Thymus (tissue), 11 donors: ENCODE measurements around the gene ACYP2. TPM values are rescaled to one million over a fixed set of nuclear protein-coding genes. Genes with fewer than 3 reads are reported as not detected.
"Not testable (repeated sequence)": the region's sequence is repeated elsewhere in the genome, so short reads cannot be mapped to it uniquely, and the experiment has no call there.

Experiments used
- DNase-seq, 9 donors: peaks; one replicate each; pipeline ENCODE4 v3.0.0-alpha.2; 2013; ENCODE audit warnings: low spot score in 9 of 9, low read depth in 6 of 9, missing footprints in 1 of 9
- H3K27ac ChIP-seq, 2 donors: one replicate each; pipeline ENCODE4 v1.5.1; 2013; ENCODE audit warnings: control low read depth in 1 of 2, low read depth in 1 of 2, low read length in 1 of 2, mild to moderate bottlenecking in 1 of 2, moderate library complexity in 1 of 2
- H3K27me3 ChIP-seq, 2 donors: one replicate each; pipeline ENCODE4 v1.5.1; 2013; ENCODE audit warnings: low read length in 1 of 2; ENCODE audit not compliant: control insufficient read depth in 2 of 2, insufficient read depth in 1 of 2
- H3K36me3 ChIP-seq, 2 donors: one replicate each; pipeline ENCODE4 v1.5.1; 2013; ENCODE audit warnings: low read length in 1 of 2, mild to moderate bottlenecking in 1 of 2, moderate library complexity in 1 of 2; ENCODE audit not compliant: control insufficient read depth in 2 of 2, insufficient read depth in 2 of 2
- H3K4me1 ChIP-seq, 2 donors: one replicate each; pipeline ENCODE4 v1.5.1; 2013; ENCODE audit warnings: low read length in 2 of 2; ENCODE audit not compliant: control insufficient read depth in 2 of 2, insufficient read depth in 2 of 2
- H3K4me3 ChIP-seq, 2 donors: one replicate each; pipeline ENCODE4 v1.5.1; 2013; ENCODE audit warnings: low read length in 2 of 2, control low read depth in 1 of 2, mild to moderate bottlenecking in 1 of 2
- H3K9me3 ChIP-seq, 2 donors: one replicate each; pipeline ENCODE4 v1.5.1; 2013; ENCODE audit warnings: low read length in 1 of 2, mild to moderate bottlenecking in 1 of 2; ENCODE audit not compliant: control insufficient read depth in 2 of 2, insufficient read depth in 1 of 2
- WGBS: extraction: QIAGEN DNeasy Blood & Tissue Kit; methylation state at CpG from one replicate; pipeline ENCODE4 v1.1.7; 2013; 5-methylcytosine and 5-hydroxymethylcytosine counted together
- polyA plus RNA-seq: library from polyadenylated mRNA; stranded (reverse); fragments of 200-250 nt; gene quantifications from one replicate; pipeline ENCODE4 v1.2.3, GENCODE V29; 2013
- total RNA-seq: library from RNA; stranded (reverse); fragments of 120-200 nt; gene quantifications from one replicate; pipeline ENCODE4 v1.2.4, GENCODE V29; 2013
- donor health status: healthy.

The ACYP2 gene
- total and polyA plus RNA-seq, 2 donors: 9.6 to 32.6 TPM

DNA sequence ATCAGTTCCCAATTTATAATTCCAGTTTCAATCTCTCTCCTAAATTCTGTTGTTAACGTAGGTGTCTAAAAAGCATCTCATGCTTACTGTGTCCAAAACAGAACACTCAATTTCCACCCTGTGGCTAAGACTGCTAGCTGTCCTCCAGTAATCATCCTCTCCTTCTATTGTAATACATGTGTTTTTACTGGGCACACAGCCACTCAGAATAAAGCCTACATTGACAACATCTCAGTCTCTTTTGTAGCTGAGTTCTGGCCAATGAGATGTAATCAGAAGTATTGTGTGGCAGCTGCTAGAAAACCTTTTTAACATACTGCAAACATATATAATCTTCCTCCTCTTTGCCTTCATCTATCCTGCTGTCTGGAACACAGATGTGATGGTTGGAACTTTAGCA is 170.0 kb downstream of the ACYP2 start:
- H3K36me3 ChIP-seq: no peaks in the 10 kb centered on the region
- no peak for DNase-seq
- H3K27ac ChIP-seq: no peak overlapping the region
- H3K27me3 ChIP-seq: no peaks in the 10 kb centered on the region
- no peaks in the 10 kb centered on the region for H3K4me1 ChIP-seq
- H3K4me3 ChIP-seq: no peak overlapping the region
- peaks cover 0 to under 1% of the 10 kb centered on the region in 2 donors for H3K9me3 ChIP-seq
- 97% methylated on average over 1 of the region's 1 CpG for WGBS

DNA sequence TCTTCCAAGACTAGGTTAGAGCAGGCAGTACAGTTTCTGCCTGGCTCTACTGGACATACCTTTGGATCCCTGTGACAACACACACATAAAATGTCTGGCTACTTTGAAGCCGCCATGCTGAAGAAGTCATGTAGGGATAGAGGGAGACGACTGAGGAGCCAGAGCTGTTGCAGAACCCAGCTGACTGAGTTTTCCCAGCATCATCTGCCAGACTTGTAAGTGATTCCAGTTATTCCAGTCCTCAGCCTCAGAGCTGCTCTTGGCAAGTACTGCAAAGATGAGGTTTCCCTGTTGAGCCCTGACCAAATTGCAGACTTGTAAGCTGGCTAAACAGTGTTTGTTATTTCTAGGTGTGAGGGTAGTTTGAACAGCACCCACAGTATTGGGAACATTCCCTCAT is 172.1 kb downstream of the ACYP2 start:
- 97% methylated on average over 2 of the region's 2 CpGs for WGBS

DNA sequence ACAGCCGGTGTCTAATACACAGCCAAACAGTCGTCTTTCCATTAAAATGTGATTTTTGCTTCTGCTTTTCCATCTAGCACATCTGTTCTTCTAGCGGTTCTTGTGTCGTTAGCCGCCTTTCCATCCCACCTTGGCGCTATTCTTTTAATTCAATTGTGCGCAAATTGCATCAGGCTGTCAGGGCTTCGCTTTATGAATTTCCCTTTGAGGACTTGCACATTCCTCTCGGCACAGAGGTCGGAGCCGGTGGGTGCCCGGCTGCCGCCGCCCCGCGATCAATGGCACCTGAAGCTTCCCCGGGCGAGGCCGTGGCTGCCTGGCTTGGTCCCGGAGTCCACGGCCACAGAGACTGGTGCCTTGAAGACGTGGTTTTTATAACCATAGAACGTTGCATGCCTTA is 174.5 kb downstream of the ACYP2 start:
- Histone ChIP-seq H3K27ac (no peak overlapping the region), H3K36me3 (no peaks in the 10 kb centered on the region), H3K27me3 (no peaks in the 10 kb centered on the region), H3K4me1 (no peaks in the 10 kb centered on the region), H3K4me3 (no peak overlapping the region), H3K9me3 (peaks cover 0 to 1% of the 10 kb centered on the region in 2 donors)
- no peak for DNase-seq
- 90% methylated on average over 23 of the region's 23 CpGs for WGBS

More for the DNA sequence above, 172.1 kb downstream of the ACYP2 start:
- H3K9me3 ChIP-seq: peaks cover 0 to 1% of the 10 kb centered on the region in 2 donors
- no peak overlapping the region for H3K27ac ChIP-seq
- H3K4me3 ChIP-seq: no peak overlapping the region
- DNase-seq: no peak
- H3K36me3 ChIP-seq: no peaks in the 10 kb centered on the region
- no peaks in the 10 kb centered on the region for H3K4me1 ChIP-seq
- H3K27me3 ChIP-seq: no peaks in the 10 kb centered on the region

DNA sequence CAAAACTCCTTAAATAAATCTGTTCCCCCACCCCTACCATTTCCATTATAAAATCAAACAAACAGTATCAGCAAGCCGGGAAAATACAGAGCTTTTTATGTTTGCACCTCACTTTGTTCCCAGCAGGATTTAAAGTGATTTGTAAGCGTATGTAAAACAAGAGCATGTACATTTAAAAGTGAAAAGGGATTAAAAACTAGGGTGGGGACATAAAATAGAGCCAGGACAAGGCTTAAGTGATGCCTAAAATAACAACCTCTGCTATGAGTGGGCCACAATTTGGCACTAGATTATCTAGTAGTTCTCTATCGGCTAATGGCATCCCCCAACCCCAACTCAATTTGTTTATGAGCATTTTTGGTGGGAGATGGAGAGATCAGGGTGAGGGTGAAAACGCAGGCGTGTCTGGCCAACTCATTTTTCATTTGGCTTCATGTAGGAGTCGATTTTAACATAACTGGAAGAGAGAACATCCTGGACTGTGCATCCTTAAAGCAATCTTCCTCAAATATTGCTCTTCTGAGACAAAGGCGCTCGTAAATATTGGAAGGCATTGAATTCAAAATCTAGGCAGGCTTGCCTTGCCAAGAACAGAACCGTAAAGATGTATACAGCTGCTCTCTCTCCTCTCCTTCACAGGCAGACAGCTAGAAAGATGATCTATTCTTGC is 175.1 kb downstream of the ACYP2 start:
- no peaks in the 10 kb centered on the region for H3K36me3 ChIP-seq
- peaks cover 0 to 1% of the 10 kb centered on the region in 2 donors for H3K9me3 ChIP-seq
- 93% methylated on average over 9 of the region's 9 CpGs for WGBS
- H3K4me3 ChIP-seq: no peak overlapping the region
- no peak for DNase-seq
- no peaks in the 10 kb centered on the region for H3K4me1 ChIP-seq
- no peaks in the 10 kb centered on the region for H3K27me3 ChIP-seq
- no peak overlapping the region for H3K27ac ChIP-seq

DNA sequence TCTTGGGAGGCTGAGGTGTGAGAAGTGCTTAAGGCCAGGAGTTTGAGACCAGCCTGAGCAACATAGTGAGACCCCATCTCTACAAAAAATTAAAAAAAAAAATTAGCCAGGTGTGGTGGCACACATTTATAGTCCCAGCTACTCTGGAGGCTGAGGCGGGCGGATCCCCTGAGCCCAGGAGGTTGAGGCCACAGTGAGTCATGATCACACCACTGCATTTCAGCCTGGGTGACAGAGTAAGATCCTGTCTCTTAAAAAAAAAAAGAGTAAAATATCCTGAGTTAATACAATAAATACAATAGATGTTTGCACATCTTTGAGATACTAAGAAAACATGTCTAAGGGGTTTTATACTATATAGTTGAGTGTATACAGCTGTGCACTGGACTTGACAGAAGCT is 179.2 kb downstream of the ACYP2 start:
- not testable (repeated sequence) for H3K4me3 ChIP-seq, H3K27me3 ChIP-seq, H3K27ac ChIP-seq, H3K4me1 ChIP-seq, DNase-seq, H3K9me3 ChIP-seq, H3K36me3 ChIP-seq
- 98% methylated on average over 2 of the region's 2 CpGs for WGBS

DNA sequence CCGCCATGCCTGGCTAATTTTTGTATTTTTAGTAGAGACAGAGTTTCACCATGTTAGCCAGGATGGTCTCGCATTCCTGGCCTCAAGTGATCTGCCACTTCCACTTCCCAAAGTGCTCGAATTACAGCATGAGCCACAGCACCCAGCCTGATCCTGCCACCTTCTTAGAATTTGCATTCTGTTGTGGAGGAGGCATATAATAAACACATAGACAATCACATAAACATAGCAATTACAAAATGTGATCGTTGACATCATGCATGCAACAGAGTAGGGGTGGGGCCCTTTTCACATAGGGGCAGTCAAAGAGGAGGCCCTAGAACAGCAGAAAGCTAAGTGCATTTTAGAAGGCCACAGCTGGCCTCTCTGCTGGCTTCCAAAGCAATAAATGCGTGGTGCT is 180.5 kb downstream of the ACYP2 start:
- H3K27me3 ChIP-seq: no peaks in the 10 kb centered on the region
- DNase-seq: no peak
- 94% methylated on average over 5 of the region's 5 CpGs for WGBS
- H3K27ac ChIP-seq: no peak overlapping the region
- H3K4me1 ChIP-seq: no peaks in the 10 kb centered on the region
- H3K36me3 ChIP-seq: no peaks in the 10 kb centered on the region
- H3K4me3 ChIP-seq: no peak overlapping the region
- no peaks in the 10 kb centered on the region for H3K9me3 ChIP-seq

DNA sequence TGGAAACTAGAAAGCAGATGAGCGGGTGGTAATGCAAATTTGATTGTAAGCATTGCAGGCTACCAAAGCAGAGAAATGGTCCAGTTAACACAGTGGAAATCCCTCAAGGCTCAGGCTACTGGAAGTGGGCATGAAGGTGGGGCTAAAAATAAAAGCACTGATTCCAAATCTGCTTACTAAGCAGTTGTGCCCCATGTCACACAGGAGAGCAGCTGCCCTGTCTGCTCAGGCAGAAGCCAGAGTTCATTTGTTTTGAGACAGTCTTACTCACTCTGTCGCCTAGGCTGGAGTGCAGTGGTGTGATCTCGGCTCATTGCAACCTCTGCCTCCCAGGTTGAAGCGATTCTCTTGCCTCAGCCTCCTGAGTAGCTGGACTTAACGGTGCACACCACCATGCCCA is 183.1 kb downstream of the ACYP2 start:
- Histone ChIP-seq H3K27ac (no peak overlapping the region), H3K9me3 (no peaks in the 10 kb centered on the region), H3K36me3 (no peaks in the 10 kb centered on the region), H3K4me1 (no peaks in the 10 kb centered on the region), H3K27me3 (no peaks in the 10 kb centered on the region), H3K4me3 (no peak overlapping the region)
- no peak for DNase-seq
- WGBS: 97% methylated on average over 5 of the region's 5 CpGs

DNA sequence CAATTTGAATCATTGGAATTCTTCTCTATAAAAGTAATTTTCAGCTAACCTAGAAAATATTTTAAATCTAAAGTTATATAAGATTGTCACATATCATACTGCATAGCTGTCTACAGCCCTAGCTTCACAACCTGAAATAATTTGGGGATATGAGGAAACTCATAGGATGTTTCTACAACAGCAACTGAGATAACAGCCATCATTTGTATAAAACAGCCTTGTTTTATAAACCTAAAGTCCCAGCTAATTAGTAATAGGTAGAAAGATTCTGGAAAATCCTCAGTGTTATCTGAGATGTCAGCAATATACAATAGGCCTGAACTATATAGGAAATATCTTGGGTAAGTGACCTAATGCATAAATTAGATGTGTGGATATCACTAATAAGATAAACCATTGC is 188.2 kb downstream of the ACYP2 start:
- no peaks in the 10 kb centered on the region for H3K9me3 ChIP-seq
- H3K4me3 ChIP-seq: no peak overlapping the region
- H3K27ac ChIP-seq: no peak overlapping the region
- H3K4me1 ChIP-seq: no peaks in the 10 kb centered on the region
- no peak for DNase-seq
- no peaks in the 10 kb centered on the region for H3K36me3 ChIP-seq
- no peaks in the 10 kb centered on the region for H3K27me3 ChIP-seq

DNA sequence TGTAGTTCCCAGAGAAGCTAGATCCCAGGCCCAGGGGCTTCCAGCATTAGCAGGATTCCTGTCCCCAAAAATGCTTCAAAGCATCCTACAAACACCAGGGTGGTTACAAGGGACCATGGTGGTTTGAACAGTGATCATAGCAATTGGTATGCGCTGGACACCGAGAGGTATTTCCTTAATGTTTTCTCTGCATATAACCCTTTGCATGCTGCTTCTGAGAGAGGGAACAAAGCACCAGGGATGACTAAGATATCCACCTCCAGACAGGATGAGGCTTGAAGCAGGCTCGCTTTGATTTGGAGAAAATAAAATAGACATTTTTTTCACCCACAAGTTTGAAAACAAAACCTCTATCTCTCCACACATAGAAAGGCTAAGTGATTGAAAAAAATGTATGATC is 191.1 kb downstream of the ACYP2 start:
- no peak overlapping the region for H3K27ac ChIP-seq
- no peak for DNase-seq
- H3K9me3 ChIP-seq: no peaks in the 10 kb centered on the region
- WGBS: 94% methylated on average over 3 of the region's 3 CpGs
- H3K27me3 ChIP-seq: no peaks in the 10 kb centered on the region
- no peaks in the 10 kb centered on the region for H3K36me3 ChIP-seq
- H3K4me1 ChIP-seq: no peaks in the 10 kb centered on the region
- H3K4me3 ChIP-seq: no peak overlapping the region
